PFSK-1 (cell line): ENCODE results near the gene QSOX1.

Experiments used
- POLR2AphosphoS5 ChIP-seq: IDR thresholded peaks from 2 replicates; pipeline ENCODE4 v1.6.1; 2012; ENCODE audit warnings: low read depth, mild to moderate bottlenecking, control low read depth, low read length, moderate library complexity
- TAF1 ChIP-seq: IDR thresholded peaks from 2 replicates; pipeline ENCODE4 v1.6.1; 2012; ENCODE audit warnings: low read length, control low read depth, borderline replicate concordance; ENCODE audit not compliant: insufficient read depth

DNA sequence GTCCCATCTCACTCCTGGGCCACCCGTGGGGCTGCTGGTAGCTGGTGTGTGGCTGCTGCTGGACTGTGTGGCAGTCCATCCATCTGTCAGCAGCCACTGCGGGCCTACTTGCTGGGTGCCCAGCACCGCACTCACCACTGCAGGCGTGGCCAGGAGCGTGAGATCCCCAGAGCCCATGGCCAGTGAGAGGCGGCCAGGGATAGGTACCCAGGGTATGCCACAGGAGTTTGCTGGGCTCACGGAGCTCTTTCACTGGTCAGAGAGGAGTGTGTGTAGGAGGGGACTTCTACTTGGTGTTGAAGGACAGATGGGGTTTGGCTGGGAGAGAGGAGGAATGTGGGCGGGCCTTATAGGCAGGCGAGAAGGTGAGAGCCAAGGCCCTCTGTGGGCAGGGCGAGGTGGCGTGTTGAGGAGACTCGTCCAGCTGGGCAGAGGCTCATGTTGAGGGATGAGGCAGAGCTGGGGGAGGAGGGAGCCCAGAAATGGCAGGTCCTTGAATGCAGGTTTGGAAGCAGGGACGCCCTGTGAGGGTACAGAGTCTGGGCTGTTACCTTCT, 15.0 kb downstream of the QSOX1 start:
- TF ChIP-seq TAF1 (no peak), POLR2AphosphoS5 (no peak)
